ENCODE results near the gene NDUFA8.

The NDUFA8 gene

DNA sequence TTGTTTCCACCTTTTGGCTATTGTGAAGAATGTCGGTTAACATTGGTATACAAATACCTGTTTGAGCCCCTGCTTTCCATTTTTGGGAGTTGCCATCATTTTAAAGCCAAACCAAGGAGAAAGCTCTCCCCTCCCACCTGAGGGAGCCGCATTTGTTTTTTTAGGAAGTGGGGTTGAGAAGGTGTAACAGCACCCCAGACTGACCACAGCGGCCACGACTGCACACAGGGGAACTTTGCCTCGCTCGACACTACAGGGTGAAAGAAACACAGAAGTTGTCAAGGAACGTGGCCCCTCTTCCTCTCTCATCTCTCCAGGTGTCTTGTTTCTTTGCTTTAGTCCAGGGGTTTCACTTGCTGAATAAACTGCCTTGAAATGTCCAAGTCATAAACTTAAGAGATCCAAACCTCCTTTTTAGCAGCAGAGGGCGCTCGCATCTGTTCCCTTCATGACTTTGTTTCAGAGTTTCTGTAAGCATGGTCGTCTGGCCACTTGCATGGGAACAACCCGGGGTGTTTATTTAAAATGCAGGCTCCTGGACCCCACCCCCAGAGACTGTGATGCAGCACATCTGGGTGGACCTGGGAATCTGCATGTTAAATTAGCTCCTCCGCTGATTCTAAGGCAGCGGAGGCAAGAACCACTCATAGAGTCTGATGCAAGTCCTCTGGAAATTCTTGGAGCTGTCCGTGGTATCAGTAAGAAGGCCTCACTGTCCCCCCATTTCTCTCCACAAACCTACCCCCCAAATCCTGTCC, 64.4 kb downstream of the NDUFA8 start:
- DNase-seq, result no peak
